Adrenal gland (tissue), 5 donors: ENCODE results near the gene ANAPC1.
"Not testable (repeated sequence)": the region's sequence is repeated elsewhere in the genome, so short reads cannot be mapped to it uniquely, and the experiment has no call there.

Experiments used
- POLR2A ChIP-seq, 2 donors: fragments of 450-650 bp; IDR thresholded peaks; one replicate each; pipeline ENCODE4 v1.6.1; 2017; ENCODE audit warnings: antibody characterized with exemption in 2 of 2, mild to moderate bottlenecking in 2 of 2, moderate library complexity in 1 of 2
- TF ChIP-seq, protein P1 (sequence below), 6 experiments: fragments of 450-650 bp in 4 of 6; fragments of 200-600 bp in 2 of 6; sonication (generic) in 1 of 6; IDR thresholded peaks; 1 replicate in 5 of 6; 2 replicates in 1 of 6; pipeline versions ENCODE4 v1.5.1 to v1.8.0; 2016 to 2021; ENCODE audit warnings: antibody characterized with exemption in 6 of 6, mild to moderate bottlenecking in 2 of 6, moderate library complexity in 1 of 6
- donor health status: DM: no; HTN: no; CAD: no.

DNA sequence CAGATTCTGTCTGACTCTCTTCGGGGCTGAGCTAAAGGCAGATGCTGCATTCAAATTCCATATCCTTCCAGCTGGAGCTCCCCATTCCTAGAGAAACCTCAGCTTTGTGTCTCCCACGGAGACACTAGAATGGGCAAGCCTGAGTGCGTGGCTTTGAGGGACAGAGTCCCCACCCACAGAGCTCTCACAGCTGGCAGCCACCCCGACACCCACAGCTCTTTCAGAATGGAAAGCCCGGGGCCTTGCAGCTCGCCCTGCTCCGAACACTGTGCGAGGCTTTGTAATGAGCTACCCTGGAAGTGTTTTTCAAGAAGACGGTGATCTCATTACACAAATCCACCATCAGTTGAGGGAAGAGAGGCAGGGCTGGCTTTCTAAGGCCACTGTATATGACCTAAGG lies 164.4 kb downstream of the ANAPC1 start:
- TF ChIP-seq, protein P1, sequence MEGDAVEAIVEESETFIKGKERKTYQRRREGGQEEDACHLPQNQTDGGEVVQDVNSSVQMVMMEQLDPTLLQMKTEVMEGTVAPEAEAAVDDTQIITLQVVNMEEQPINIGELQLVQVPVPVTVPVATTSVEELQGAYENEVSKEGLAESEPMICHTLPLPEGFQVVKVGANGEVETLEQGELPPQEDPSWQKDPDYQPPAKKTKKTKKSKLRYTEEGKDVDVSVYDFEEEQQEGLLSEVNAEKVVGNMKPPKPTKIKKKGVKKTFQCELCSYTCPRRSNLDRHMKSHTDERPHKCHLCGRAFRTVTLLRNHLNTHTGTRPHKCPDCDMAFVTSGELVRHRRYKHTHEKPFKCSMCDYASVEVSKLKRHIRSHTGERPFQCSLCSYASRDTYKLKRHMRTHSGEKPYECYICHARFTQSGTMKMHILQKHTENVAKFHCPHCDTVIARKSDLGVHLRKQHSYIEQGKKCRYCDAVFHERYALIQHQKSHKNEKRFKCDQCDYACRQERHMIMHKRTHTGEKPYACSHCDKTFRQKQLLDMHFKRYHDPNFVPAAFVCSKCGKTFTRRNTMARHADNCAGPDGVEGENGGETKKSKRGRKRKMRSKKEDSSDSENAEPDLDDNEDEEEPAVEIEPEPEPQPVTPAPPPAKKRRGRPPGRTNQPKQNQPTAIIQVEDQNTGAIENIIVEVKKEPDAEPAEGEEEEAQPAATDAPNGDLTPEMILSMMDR (IDR thresholded peaks at IDR 0.05) = not testable (repeated sequence)
- not testable (repeated sequence) for TF ChIP-seq POLR2A (IDR thresholded peaks at IDR 0.05)
